ENCODE data around the gene LMNTD2. TPM values are rescaled to one million over a fixed set of nuclear protein-coding genes. Genes with fewer than 3 reads are reported as not detected.
A peak's percentile ranks its signal among the peaks of the same experiment; 100 is the strongest.

LMNTD2 gene
- total and polyA plus RNA-seq, 2 experiments from 2014 or later, result 0.22 to 0.36 TPM

GRCh38 chr11:558503-558902 is 2.0 kb downstream of the LMNTD2 start:
- no peaks in the 10 kb centered on the region for H3K9me2 ChIP-seq (ENCODE audit: insufficient read depth)
- H3K36me3 ChIP-seq (ENCODE audit: low read depth), result no peaks in the 10 kb centered on the region
- H3K4me1 ChIP-seq (ENCODE audit: insufficient read depth), result no peaks in the 10 kb centered on the region
- no peak overlapping the region for H3K9ac ChIP-seq
- no peak overlapping the region for H3K4me3 ChIP-seq
- H2AFZ ChIP-seq, result no peak overlapping the region
- no peak overlapping the region for H3K27ac ChIP-seq
- 72 to 73% methylated on average over 16 to 20 of the region's 20 CpGs for WGBS, 2 experiments (ENCODE audit: low coverage in 1 of 2, low lambda C conversion rate in 2 of 2, missing lambda C conversion rate in 2 of 2)
- no peaks in the 10 kb centered on the region for H3F3A ChIP-seq (ENCODE audit: insufficient read depth)
- no peak for DNase-seq
- in situ Hi-C loops (cut with MboI), result no loop called here
- H3K79me2 ChIP-seq (ENCODE audit: insufficient read depth), result no peaks in the 10 kb centered on the region
- no peaks in the 10 kb centered on the region for H4K20me1 ChIP-seq (ENCODE audit: insufficient read depth)
- H3K4me2 ChIP-seq (ENCODE audit: unreplicated experiment), result no peak overlapping the region
- H3K27me3 ChIP-seq (replicated peaks; ENCODE audit: insufficient read depth), result peaks cover 12% of the 10 kb centered on the region
- no peaks in the 10 kb centered on the region for H3K9me3 ChIP-seq (ENCODE audit: low read depth)
- no peak for TF ChIP-seq EZH2phosphoT487 (IDR thresholded peaks at IDR 0.05; ENCODE audit: insufficient read depth, low read depth)
- TF ChIP-seq EZH2 (IDR thresholded peaks at IDR 0.05; ENCODE audit: insufficient read depth, poor library complexity, severe bottlenecking), result no peak

GRCh38 chr11:557328-558132 is 3.0 kb downstream of the LMNTD2 start:
- Histone ChIP-seq H2AFZ (no peak overlapping the region), H3K4me2 (ENCODE audit: unreplicated experiment) (no peak overlapping the region), H3K27ac (no peak overlapping the region), H3F3A (ENCODE audit: insufficient read depth) (no peaks in the 10 kb centered on the region), H3K9me3 (ENCODE audit: low read depth) (no peaks in the 10 kb centered on the region), H3K9ac (no peak overlapping the region), H3K79me2 (ENCODE audit: insufficient read depth) (no peaks in the 10 kb centered on the region), H3K4me3 (no peak overlapping the region), H4K20me1 (ENCODE audit: insufficient read depth) (no peaks in the 10 kb centered on the region), H3K36me3 (ENCODE audit: low read depth) (no peaks in the 10 kb centered on the region), H3K27me3 (replicated peaks; ENCODE audit: insufficient read depth) (peaks cover 12% of the 10 kb centered on the region), H3K9me2 (ENCODE audit: insufficient read depth) (no peaks in the 10 kb centered on the region), H3K4me1 (ENCODE audit: insufficient read depth) (no peaks in the 10 kb centered on the region)
- 71 to 77% methylated on average over 20 to 22 of the region's 24 CpGs for WGBS, 2 experiments (ENCODE audit: low coverage in 1 of 2, low lambda C conversion rate in 2 of 2, missing lambda C conversion rate in 2 of 2)
- in situ Hi-C loops (cut with MboI), result no loop called here
- TF ChIP-seq EZH2 (IDR thresholded peaks at IDR 0.05; ENCODE audit: insufficient read depth, poor library complexity, severe bottlenecking) (no peak), EZH2phosphoT487 (IDR thresholded peaks at IDR 0.05; ENCODE audit: insufficient read depth, low read depth) (no peak)
- no peak for DNase-seq

DNA sequence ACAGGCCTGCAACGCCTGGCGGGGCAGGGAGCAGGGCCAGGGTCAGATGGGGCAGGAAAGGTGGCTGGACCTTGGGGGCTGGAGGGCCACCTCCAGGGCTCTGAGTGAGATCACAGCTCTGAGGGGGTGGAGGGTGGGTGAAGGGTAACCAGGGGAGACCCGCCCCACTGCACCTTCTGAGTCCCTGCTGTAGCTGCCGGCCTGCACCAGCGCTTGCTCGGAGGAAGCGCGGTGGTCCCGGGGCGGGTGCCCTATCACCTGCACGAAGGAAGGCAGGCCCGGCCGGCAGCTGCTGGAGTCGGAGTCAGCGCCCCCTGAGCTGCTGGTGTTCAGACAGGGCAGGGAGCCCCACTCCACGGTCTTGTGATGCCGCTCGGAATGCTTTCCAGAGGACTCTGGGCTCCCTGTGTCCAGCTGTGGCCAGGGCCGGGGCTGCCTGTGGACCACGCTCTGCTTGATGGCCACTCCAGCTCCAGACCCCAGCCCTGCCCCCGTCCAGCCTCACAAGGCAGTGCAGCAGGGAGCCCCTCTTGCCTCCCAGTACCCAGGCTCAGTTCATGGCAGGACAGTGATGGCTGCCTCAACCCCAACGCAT is 3.8 kb downstream of the LMNTD2 start:
- no peak overlapping the region for H2AFZ ChIP-seq
- no peak overlapping the region for H3K27ac ChIP-seq
- in situ Hi-C loops (cut with MboI), result no loop called here
- 44 to 47% methylated on average over 21 to 22 of the region's 22 CpGs for WGBS, 2 experiments (ENCODE audit: low coverage in 1 of 2, low lambda C conversion rate in 2 of 2, missing lambda C conversion rate in 2 of 2)
- DNase-seq, result no peak
- no peaks in the 10 kb centered on the region for H3K4me1 ChIP-seq (ENCODE audit: insufficient read depth)
- no peaks in the 10 kb centered on the region for H4K20me1 ChIP-seq (ENCODE audit: insufficient read depth)
- H3K9ac ChIP-seq, result no peak overlapping the region
- H3K9me2 ChIP-seq (ENCODE audit: insufficient read depth), result no peaks in the 10 kb centered on the region
- H3K4me2 ChIP-seq (ENCODE audit: unreplicated experiment), result no peak overlapping the region
- no peaks in the 10 kb centered on the region for H3K36me3 ChIP-seq (ENCODE audit: low read depth)
- TF ChIP-seq EZH2phosphoT487 (IDR thresholded peaks at IDR 0.05; ENCODE audit: insufficient read depth, low read depth) (0 out of 2 replicates have a peak, but pooled peaks have one; percentile 25), EZH2 (IDR thresholded peaks at IDR 0.05; ENCODE audit: insufficient read depth, poor library complexity, severe bottlenecking) (no peak)
- no peaks in the 10 kb centered on the region for H3K79me2 ChIP-seq (ENCODE audit: insufficient read depth)
- H3K27me3 ChIP-seq (replicated peaks; ENCODE audit: insufficient read depth), result peaks cover 12% of the 10 kb centered on the region
- no peaks in the 10 kb centered on the region for H3F3A ChIP-seq (ENCODE audit: insufficient read depth)
- no peak overlapping the region for H3K4me3 ChIP-seq
- no peaks in the 10 kb centered on the region for H3K9me3 ChIP-seq (ENCODE audit: low read depth)

- DNase-seq, result peak; percentile 49
- no peaks in the 10 kb centered on the region for H3F3A ChIP-seq (ENCODE audit: insufficient read depth)
- H3K4me3 ChIP-seq, result no peak overlapping the region
- peaks cover 12% of the 10 kb centered on the region for H3K27me3 ChIP-seq (replicated peaks; ENCODE audit: insufficient read depth)
- no peaks in the 10 kb centered on the region for H3K9me2 ChIP-seq (ENCODE audit: insufficient read depth)
- no peaks in the 10 kb centered on the region for H4K20me1 ChIP-seq (ENCODE audit: insufficient read depth)
- 4% methylated on average over 60 to 99 of the region's 104 CpGs for WGBS, 2 experiments (ENCODE audit: low coverage in 1 of 2, low lambda C conversion rate in 2 of 2, missing lambda C conversion rate in 2 of 2)
- H3K4me1 ChIP-seq (ENCODE audit: insufficient read depth), result no peaks in the 10 kb centered on the region
- H3K9ac ChIP-seq, result no peak overlapping the region
- no peaks in the 10 kb centered on the region for H3K36me3 ChIP-seq (ENCODE audit: low read depth)
- TF ChIP-seq EZH2 (IDR thresholded peaks at IDR 0.05; ENCODE audit: insufficient read depth, poor library complexity, severe bottlenecking), result peak; percentile 49
- TF ChIP-seq EZH2phosphoT487 (IDR thresholded peaks at IDR 0.05; ENCODE audit: insufficient read depth, low read depth), result no peak
- in situ Hi-C loops (cut with MboI), result no loop called here
- H3K27ac ChIP-seq, result no peak overlapping the region
- H3K9me3 ChIP-seq (ENCODE audit: low read depth), result no peaks in the 10 kb centered on the region
- no peaks in the 10 kb centered on the region for H3K79me2 ChIP-seq (ENCODE audit: insufficient read depth)
- H3K4me2 ChIP-seq (ENCODE audit: unreplicated experiment), result no peak overlapping the region
- no peak overlapping the region for H2AFZ ChIP-seq
Measured at GRCh38 chr11:555780-556661, 4.5 kb downstream of the LMNTD2 start.

Measured in GM23248 (cell line).